ENCODE results near the gene BCL6B.

DNA sequence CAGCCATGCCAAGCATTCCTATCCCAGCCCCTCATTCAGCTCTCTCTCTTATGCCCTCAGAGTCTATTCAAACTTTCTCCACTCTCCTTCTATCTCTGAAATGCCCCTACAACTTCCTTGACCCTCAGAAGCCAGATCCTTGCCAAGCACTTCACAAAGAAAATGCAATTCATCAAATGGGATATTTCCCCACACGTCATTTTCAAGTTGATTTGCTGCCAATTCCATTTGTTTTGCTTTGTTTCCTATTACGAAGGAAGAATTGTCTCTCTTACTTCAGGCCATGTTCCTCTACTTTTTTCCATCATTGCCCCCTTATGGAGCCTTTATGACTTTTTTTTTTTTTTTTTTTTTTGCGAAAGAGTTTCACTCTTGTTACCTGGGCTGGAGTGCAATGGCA lies 36.2 kb upstream of the BCL6B start:
- TF ChIP-seq, protein P1, sequence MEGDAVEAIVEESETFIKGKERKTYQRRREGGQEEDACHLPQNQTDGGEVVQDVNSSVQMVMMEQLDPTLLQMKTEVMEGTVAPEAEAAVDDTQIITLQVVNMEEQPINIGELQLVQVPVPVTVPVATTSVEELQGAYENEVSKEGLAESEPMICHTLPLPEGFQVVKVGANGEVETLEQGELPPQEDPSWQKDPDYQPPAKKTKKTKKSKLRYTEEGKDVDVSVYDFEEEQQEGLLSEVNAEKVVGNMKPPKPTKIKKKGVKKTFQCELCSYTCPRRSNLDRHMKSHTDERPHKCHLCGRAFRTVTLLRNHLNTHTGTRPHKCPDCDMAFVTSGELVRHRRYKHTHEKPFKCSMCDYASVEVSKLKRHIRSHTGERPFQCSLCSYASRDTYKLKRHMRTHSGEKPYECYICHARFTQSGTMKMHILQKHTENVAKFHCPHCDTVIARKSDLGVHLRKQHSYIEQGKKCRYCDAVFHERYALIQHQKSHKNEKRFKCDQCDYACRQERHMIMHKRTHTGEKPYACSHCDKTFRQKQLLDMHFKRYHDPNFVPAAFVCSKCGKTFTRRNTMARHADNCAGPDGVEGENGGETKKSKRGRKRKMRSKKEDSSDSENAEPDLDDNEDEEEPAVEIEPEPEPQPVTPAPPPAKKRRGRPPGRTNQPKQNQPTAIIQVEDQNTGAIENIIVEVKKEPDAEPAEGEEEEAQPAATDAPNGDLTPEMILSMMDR (conservative IDR thresholded peaks at IDR 0.05; ENCODE audit: low read depth in 2 of 2) = no peak
- no peak for TF ChIP-seq EZH2 (IDR thresholded peaks at IDR 0.05; ENCODE audit: low read depth, unreplicated experiment)
- no peak for TF ChIP-seq EZH2phosphoT487 (IDR thresholded peaks at IDR 0.05; ENCODE audit: unreplicated experiment)
- TF ChIP-seq, protein P2, sequence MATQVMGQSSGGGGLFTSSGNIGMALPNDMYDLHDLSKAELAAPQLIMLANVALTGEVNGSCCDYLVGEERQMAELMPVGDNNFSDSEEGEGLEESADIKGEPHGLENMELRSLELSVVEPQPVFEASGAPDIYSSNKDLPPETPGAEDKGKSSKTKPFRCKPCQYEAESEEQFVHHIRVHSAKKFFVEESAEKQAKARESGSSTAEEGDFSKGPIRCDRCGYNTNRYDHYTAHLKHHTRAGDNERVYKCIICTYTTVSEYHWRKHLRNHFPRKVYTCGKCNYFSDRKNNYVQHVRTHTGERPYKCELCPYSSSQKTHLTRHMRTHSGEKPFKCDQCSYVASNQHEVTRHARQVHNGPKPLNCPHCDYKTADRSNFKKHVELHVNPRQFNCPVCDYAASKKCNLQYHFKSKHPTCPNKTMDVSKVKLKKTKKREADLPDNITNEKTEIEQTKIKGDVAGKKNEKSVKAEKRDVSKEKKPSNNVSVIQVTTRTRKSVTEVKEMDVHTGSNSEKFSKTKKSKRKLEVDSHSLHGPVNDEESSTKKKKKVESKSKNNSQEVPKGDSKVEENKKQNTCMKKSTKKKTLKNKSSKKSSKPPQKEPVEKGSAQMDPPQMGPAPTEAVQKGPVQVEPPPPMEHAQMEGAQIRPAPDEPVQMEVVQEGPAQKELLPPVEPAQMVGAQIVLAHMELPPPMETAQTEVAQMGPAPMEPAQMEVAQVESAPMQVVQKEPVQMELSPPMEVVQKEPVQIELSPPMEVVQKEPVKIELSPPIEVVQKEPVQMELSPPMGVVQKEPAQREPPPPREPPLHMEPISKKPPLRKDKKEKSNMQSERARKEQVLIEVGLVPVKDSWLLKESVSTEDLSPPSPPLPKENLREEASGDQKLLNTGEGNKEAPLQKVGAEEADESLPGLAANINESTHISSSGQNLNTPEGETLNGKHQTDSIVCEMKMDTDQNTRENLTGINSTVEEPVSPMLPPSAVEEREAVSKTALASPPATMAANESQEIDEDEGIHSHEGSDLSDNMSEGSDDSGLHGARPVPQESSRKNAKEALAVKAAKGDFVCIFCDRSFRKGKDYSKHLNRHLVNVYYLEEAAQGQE (IDR thresholded peaks at IDR 0.05; ENCODE audit: unreplicated experiment) = no peak
- no peak for TF ChIP-seq POLR2AphosphoS5 (IDR thresholded peaks at IDR 0.05; ENCODE audit: low read depth)
- no peak for TF ChIP-seq CREB1 (CRISPR knock-in tag; IDR thresholded peaks at IDR 0.05; ENCODE audit: low read depth)

Data from GM23338 (cell line).